ENCODE measurements around the gene ATP2B1. TPM values are rescaled to one million over a fixed set of nuclear protein-coding genes. Genes with fewer than 3 reads are reported as not detected.
A peak's percentile ranks its signal among the peaks of the same experiment; 100 is the strongest.

Gene ATP2B1
- total and polyA plus RNA-seq, 2 of the 13 experiments (the other 11 are each of a cell fraction or from before 2014, with no cell fraction given) = 12.1 to 60.2 TPM

DNA sequence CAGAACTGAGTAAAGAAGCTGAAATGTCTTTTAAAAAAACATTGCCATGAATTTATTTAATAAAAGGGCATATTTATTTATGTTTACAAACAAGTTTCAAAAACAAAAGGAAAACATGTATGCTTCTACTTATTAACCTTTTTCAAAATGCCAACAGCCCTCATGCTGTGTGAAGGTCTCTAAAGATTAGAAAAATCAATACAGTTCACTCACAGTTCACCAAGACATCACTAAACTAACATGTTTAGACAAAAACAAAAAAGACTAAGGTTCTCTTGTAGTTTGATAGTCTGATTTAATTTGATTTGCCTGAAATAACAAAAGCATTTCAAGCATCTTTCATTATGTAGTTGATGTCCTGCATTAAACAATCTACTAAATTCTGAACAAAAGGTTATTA lies 118.9 kb downstream of the ATP2B1 start (continued):
- TF ChIP-seq ZNF83 (CRISPR knock-in tag; IDR thresholded peaks at IDR 0.05; ENCODE audit: borderline replicate concordance) (no peak), ZMAT3 (CRISPR knock-in tag; conservative IDR thresholded peaks at IDR 0.05) (no peak), ZNF572 (CRISPR knock-in tag; IDR thresholded peaks at IDR 0.05) (no peak), ZNF562 (CRISPR knock-in tag; IDR thresholded peaks at IDR 0.05; ENCODE audit: borderline replicate concordance) (no peak), NFRKB (IDR thresholded peaks at IDR 0.05) (no peak), ZNF766 (CRISPR knock-in tag; IDR thresholded peaks at IDR 0.05; ENCODE audit: borderline replicate concordance) (no peak), HMG20B (CRISPR knock-in tag; conservative IDR thresholded peaks at IDR 0.05) (no peak), SIX4 (CRISPR knock-in tag; IDR thresholded peaks at IDR 0.05) (no peak), KDM1A (CRISPR knock-in tag; IDR thresholded peaks at IDR 0.05) (no peak), SRSF1 (optimal IDR thresholded peaks at IDR 0.05; ENCODE audit: low read depth, low read length) (no peak), NFKBIZ (CRISPR knock-in tag; IDR thresholded peaks at IDR 0.05) (no peak), NFE2L2 (IDR thresholded peaks at IDR 0.05; ENCODE audit: low read length) (no peak), BORCS8-MEF2B (CRISPR knock-in tag; IDR thresholded peaks at IDR 0.05) (no peak), REPIN1 (CRISPR knock-in tag; IDR thresholded peaks at IDR 0.05; ENCODE audit: borderline replicate concordance, low read depth) (no peak), AHR (CRISPR knock-in tag; IDR thresholded peaks at IDR 0.05) (no peak), ZNF557 (CRISPR knock-in tag; IDR thresholded peaks at IDR 0.05) (no peak), HDAC2 (CRISPR knock-in tag; IDR thresholded peaks at IDR 0.05) (no peak), FOXP1 (IDR thresholded peaks at IDR 0.05) (no peak), FOXP1 (CRISPR knock-in tag; IDR thresholded peaks at IDR 0.05) (peak; percentile 78), SMAD9 (CRISPR knock-in tag; IDR thresholded peaks at IDR 0.05) (no peak)
- TF ChIP-seq, protein P1, sequence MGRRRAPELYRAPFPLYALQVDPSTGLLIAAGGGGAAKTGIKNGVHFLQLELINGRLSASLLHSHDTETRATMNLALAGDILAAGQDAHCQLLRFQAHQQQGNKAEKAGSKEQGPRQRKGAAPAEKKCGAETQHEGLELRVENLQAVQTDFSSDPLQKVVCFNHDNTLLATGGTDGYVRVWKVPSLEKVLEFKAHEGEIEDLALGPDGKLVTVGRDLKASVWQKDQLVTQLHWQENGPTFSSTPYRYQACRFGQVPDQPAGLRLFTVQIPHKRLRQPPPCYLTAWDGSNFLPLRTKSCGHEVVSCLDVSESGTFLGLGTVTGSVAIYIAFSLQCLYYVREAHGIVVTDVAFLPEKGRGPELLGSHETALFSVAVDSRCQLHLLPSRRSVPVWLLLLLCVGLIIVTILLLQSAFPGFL (CRISPR knock-in tag; IDR thresholded peaks at IDR 0.05) = no peak
- TF ChIP-seq, protein P2, sequence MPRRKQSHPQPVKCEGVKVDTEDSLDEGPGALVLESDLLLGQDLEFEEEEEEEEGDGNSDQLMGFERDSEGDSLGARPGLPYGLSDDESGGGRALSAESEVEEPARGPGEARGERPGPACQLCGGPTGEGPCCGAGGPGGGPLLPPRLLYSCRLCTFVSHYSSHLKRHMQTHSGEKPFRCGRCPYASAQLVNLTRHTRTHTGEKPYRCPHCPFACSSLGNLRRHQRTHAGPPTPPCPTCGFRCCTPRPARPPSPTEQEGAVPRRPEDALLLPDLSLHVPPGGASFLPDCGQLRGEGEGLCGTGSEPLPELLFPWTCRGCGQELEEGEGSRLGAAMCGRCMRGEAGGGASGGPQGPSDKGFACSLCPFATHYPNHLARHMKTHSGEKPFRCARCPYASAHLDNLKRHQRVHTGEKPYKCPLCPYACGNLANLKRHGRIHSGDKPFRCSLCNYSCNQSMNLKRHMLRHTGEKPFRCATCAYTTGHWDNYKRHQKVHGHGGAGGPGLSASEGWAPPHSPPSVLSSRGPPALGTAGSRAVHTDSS (CRISPR knock-in tag; conservative IDR thresholded peaks at IDR 0.05) = no peak
- TF ChIP-seq, protein P3, sequence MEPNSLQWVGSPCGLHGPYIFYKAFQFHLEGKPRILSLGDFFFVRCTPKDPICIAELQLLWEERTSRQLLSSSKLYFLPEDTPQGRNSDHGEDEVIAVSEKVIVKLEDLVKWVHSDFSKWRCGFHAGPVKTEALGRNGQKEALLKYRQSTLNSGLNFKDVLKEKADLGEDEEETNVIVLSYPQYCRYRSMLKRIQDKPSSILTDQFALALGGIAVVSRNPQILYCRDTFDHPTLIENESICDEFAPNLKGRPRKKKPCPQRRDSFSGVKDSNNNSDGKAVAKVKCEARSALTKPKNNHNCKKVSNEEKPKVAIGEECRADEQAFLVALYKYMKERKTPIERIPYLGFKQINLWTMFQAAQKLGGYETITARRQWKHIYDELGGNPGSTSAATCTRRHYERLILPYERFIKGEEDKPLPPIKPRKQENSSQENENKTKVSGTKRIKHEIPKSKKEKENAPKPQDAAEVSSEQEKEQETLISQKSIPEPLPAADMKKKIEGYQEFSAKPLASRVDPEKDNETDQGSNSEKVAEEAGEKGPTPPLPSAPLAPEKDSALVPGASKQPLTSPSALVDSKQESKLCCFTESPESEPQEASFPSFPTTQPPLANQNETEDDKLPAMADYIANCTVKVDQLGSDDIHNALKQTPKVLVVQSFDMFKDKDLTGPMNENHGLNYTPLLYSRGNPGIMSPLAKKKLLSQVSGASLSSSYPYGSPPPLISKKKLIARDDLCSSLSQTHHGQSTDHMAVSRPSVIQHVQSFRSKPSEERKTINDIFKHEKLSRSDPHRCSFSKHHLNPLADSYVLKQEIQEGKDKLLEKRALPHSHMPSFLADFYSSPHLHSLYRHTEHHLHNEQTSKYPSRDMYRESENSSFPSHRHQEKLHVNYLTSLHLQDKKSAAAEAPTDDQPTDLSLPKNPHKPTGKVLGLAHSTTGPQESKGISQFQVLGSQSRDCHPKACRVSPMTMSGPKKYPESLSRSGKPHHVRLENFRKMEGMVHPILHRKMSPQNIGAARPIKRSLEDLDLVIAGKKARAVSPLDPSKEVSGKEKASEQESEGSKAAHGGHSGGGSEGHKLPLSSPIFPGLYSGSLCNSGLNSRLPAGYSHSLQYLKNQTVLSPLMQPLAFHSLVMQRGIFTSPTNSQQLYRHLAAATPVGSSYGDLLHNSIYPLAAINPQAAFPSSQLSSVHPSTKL (CRISPR knock-in tag; IDR thresholded peaks at IDR 0.05) = 0 out of 2 replicates have a peak, but pooled peaks have one; percentile 14
- TF ChIP-seq, protein P4, sequence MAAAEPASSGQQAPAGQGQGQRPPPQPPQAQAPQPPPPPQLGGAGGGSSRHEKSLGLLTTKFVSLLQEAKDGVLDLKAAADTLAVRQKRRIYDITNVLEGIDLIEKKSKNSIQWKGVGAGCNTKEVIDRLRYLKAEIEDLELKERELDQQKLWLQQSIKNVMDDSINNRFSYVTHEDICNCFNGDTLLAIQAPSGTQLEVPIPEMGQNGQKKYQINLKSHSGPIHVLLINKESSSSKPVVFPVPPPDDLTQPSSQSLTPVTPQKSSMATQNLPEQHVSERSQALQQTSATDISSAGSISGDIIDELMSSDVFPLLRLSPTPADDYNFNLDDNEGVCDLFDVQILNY (CRISPR knock-in tag; conservative IDR thresholded peaks at IDR 0.05) = no peak
- TF ChIP-seq, protein P5, sequence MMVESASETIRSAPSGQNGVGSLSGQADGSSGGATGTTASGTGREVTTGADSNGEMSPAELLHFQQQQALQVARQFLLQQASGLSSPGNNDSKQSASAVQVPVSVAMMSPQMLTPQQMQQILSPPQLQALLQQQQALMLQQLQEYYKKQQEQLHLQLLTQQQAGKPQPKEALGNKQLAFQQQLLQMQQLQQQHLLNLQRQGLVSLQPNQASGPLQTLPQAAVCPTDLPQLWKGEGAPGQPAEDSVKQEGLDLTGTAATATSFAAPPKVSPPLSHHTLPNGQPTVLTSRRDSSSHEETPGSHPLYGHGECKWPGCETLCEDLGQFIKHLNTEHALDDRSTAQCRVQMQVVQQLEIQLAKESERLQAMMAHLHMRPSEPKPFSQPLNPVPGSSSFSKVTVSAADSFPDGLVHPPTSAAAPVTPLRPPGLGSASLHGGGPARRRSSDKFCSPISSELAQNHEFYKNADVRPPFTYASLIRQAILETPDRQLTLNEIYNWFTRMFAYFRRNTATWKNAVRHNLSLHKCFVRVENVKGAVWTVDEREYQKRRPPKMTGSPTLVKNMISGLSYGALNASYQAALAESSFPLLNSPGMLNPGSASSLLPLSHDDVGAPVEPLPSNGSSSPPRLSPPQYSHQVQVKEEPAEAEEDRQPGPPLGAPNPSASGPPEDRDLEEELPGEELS (CRISPR knock-in tag; IDR thresholded peaks at IDR 0.05) = 0 out of 2 replicates have a peak, but pooled peaks have one; percentile 18
